ENCODE measurements around the gene PLEKHA4. TPM values are rescaled to one million over a fixed set of nuclear protein-coding genes. Genes with fewer than 3 reads are reported as not detected.

PLEKHA4 gene
- polyA plus RNA-seq, 3 donors, result 0.69 to 1.5 (median 1.1) TPM

- H3K27me3 ChIP-seq (ENCODE audit: control insufficient read depth in 2 of 2, insufficient read depth in 2 of 2, low read length in 2 of 2), result no peaks in the 10 kb centered on the region
- no peaks in the 10 kb centered on the region for H4K20me1 ChIP-seq (ENCODE audit: insufficient read depth, low read length)
- H3K79me2 ChIP-seq (ENCODE audit: insufficient read depth, low read length), result no peaks in the 10 kb centered on the region
- no peak overlapping the region for H3K9ac ChIP-seq (ENCODE audit: insufficient read depth, low read length, poor library complexity, severe bottlenecking)
- no peak overlapping the region for H3K4me2 ChIP-seq (replicated peaks; ENCODE audit: extremely low read depth, low read length, poor library complexity, severe bottlenecking)
- Mint-ChIP-seq H3K9me3 (no peaks in the 10 kb centered on the region), H3K4me3 (no peak overlapping the region), H3K4me1 (peaks cover 6% of the 10 kb centered on the region), H3K36me3 (peaks cover 0 to 5% of the 10 kb centered on the region in 2 donors), H3K27ac (no peak overlapping the region), H3K27me3 (ENCODE audit: low read depth in 3 of 3) (peaks cover 1 to 2% (median 2%) of the 10 kb centered on the region in 3 donors)
- no peaks in the 10 kb centered on the region for H3K36me3 ChIP-seq (replicated peaks in 1 of 2; ENCODE audit: control insufficient read depth in 1 of 2, insufficient read depth in 2 of 2, low read length in 2 of 2)
- H3K4me1 ChIP-seq (ENCODE audit: control insufficient read depth in 1 of 2, insufficient read depth in 2 of 2, low read length in 2 of 2), result peaks cover 4 to 6% of the 10 kb centered on the region in 2 donors
- H3K4me3 ChIP-seq (replicated peaks in 1 of 3; ENCODE audit: low read depth in 2 of 3, low read length in 3 of 3), result no peak overlapping the region
- no peak overlapping the region for H3K27ac ChIP-seq (ENCODE audit: low read depth in 1 of 2, low read length in 2 of 2)
- no peak for DNase-seq
- WGBS (ENCODE audit: insufficient coverage), result 91% methylated on average over 5 of the region's 7 CpGs
- intact Hi-C loops (cut with micrococcal nuclease), result loop anchor here in 1 of 2 donors (5.0 kb wide), 1 partner anchor 175 kb away; no protein-coding TSS in a partner anchor
- no peak overlapping the region for H2AFZ ChIP-seq (ENCODE audit: insufficient read depth, low read depth, low read length, poor library complexity, severe bottlenecking)
- no peak for TF ChIP-seq CTCF (IDR thresholded peaks at IDR 0.05)
- no peaks in the 10 kb centered on the region for H3K9me3 ChIP-seq (replicated peaks in 1 of 2; ENCODE audit: control insufficient read depth in 1 of 2, insufficient read depth in 1 of 2, low read length in 2 of 2)
These were observed 71.3 kb downstream of the PLEKHA4 start for GRCh38 chr19:48797103-48797502.

- no peak overlapping the region for H3K27ac ChIP-seq (ENCODE audit: low read depth in 1 of 2, low read length in 2 of 2)
- peaks cover 0 to 5% of the 10 kb centered on the region in 2 donors for H3K36me3 Mint-ChIP-seq
- H3K27me3 ChIP-seq (ENCODE audit: control insufficient read depth in 2 of 2, insufficient read depth in 2 of 2, low read length in 2 of 2), result no peaks in the 10 kb centered on the region
- no peak for TF ChIP-seq CTCF (IDR thresholded peaks at IDR 0.05)
- H3K27ac Mint-ChIP-seq, result peak overlapping the region in 1 of 7 donors; percentile 48
- H3K4me1 ChIP-seq (ENCODE audit: control insufficient read depth in 1 of 2, insufficient read depth in 2 of 2, low read length in 2 of 2), result peaks cover 4 to 6% of the 10 kb centered on the region in 2 donors
- H3K27me3 Mint-ChIP-seq (ENCODE audit: low read depth in 3 of 3), result peaks cover 2 to 4% (median 2%) of the 10 kb centered on the region in 3 donors
- no peaks in the 10 kb centered on the region for H3K36me3 ChIP-seq (replicated peaks in 1 of 2; ENCODE audit: control insufficient read depth in 1 of 2, insufficient read depth in 2 of 2, low read length in 2 of 2)
- no peak for DNase-seq
- no peaks in the 10 kb centered on the region for H3K9me3 Mint-ChIP-seq
- no peak overlapping the region for H3K4me3 ChIP-seq (replicated peaks in 1 of 3; ENCODE audit: low read depth in 2 of 3, low read length in 3 of 3)
- H3K4me2 ChIP-seq (replicated peaks; ENCODE audit: extremely low read depth, low read length, poor library complexity, severe bottlenecking), result no peak overlapping the region
- no peak overlapping the region for H3K4me3 Mint-ChIP-seq
- H3K9ac ChIP-seq (ENCODE audit: insufficient read depth, low read length, poor library complexity, severe bottlenecking), result no peak overlapping the region
- H3K79me2 ChIP-seq (ENCODE audit: insufficient read depth, low read length), result no peaks in the 10 kb centered on the region
- no peaks in the 10 kb centered on the region for H4K20me1 ChIP-seq (ENCODE audit: insufficient read depth, low read length)
- intact Hi-C loops (cut with micrococcal nuclease), result loop anchor here in 1 of 2 donors (5.0 kb wide), 1 partner anchor 176 kb away; no protein-coding TSS in a partner anchor
- H3K4me1 Mint-ChIP-seq, result peaks cover 6% of the 10 kb centered on the region
- 96% methylated on average over 13 of the region's 20 CpGs for WGBS (ENCODE audit: insufficient coverage)
- no peak overlapping the region for H2AFZ ChIP-seq (ENCODE audit: insufficient read depth, low read depth, low read length, poor library complexity, severe bottlenecking)
- H3K9me3 ChIP-seq (replicated peaks in 1 of 2; ENCODE audit: control insufficient read depth in 1 of 2, insufficient read depth in 1 of 2, low read length in 2 of 2), result no peaks in the 10 kb centered on the region
These were observed 71.9 kb downstream of the PLEKHA4 start for GRCh38 chr19:48796298-48797083.
